Measurements from ENCODE around the gene YIPF1.
"Not testable (repeated sequence)": the region's sequence is repeated elsewhere in the genome, so short reads cannot be mapped to it uniquely, and the experiment has no call there.

The YIPF1 gene

DNA sequence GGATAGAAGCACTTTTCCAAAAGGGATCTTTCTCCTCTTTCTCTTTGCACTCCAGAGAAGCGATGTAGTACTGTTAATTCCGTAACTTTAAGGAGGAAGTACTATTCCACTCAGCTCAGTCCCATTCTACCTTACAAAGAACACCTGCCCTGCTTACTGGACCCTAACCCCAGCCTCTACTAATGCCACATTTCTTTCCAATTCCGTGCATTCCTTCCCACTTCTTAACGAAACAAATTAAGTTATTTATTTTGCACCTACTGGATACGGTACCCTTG is 52.0 kb downstream of the YIPF1 start:
- DNase-seq: no peak

DNA sequence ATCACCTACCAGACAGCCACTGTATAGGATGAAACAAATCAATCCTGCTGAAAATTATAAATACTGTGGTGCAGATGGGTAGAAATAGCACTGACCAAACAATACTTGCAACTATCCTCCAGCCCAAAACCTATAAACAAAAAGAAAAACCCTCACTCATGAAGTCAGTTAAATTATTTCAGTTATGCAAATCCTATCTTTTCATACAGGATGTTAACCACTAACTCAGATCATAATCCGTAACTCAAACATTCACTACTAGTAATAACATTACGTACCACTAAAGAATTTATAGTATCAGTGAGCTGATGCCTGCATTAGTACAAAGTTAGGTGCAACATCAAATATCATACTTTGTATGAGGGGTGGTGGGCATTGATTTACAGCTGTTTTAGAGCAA is 54.1 kb downstream of the YIPF1 start:
- DNase-seq: no peak

DNA sequence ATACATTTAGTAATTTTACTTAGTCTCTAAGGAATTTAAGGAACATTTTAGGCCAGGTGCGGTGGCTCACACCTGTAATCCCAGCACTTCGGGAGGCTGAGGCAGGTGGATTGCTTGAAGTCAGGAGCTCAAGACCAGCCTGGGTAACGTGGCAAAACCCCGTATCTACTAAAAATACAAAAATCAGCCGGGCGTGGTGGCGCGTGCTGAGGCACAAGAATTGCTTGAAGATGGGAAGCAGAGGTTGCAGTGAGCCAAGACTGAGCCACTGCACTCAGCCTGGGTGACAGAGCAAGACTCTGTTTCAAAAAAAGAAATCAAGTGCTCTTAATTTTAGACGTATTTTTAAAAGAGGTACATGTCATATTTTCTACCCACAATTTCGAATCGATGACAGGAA is 54.8 kb downstream of the YIPF1 start:
- DNase-seq: no peak

DNA sequence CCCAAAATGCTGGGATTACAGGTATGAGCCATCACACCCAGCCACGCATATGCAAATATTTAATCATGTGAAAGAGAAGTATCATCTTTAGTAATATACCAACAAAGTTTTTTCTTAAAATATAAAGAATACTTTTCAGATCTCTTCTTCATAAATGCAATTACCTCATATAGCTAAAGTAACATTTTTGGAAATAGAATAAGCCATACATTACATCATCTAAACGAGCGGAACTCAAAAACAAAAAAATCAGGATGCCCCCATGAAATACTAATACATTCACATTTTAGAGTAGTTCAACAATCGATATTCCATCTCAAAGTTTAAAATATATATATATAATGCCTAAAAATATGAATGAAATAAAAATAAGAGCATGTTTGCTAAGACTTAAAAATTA is 56.2 kb downstream of the YIPF1 start:
- DNase-seq: no peak

DNA sequence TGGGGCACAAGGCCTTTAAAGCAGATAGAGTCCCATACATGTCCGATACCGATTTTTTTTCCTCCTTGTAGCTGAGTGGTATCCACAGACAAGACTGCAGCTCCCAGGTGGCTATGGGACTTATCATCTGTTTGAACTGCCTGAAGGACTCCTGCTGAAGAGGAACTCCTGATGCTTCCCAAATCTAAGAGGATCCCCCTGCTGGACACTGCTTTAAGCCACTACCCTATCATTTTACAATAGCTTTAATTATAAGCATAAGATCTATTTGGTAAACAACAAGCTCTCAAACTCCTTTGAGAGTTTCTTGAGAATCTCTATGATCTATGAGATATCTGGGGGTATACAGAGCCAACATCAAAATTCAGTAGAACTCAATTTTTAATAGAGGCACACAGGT is 63.2 kb downstream of the YIPF1 start:
- DNase-seq: no peak

DNA sequence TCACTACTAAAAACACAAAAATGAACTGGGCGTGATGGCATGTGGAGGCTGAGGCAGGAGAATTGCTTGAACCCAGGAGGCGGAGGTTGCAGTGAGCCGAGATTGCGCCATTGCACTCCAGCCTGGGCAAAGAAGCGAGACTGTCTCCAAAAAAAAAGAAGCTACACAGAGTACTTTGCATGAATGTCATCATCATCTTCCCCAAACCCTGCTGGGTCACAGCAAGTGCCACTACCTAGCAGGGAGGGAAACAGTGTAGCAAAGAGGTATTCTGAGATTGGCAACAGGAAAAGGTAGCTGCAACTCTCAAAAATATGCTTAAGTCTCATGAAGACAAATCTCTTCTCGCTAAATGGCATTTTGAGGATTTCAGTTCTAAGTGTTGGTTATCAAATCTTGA is 64.3 kb downstream of the YIPF1 start:
- DNase-seq: no peak

DNA sequence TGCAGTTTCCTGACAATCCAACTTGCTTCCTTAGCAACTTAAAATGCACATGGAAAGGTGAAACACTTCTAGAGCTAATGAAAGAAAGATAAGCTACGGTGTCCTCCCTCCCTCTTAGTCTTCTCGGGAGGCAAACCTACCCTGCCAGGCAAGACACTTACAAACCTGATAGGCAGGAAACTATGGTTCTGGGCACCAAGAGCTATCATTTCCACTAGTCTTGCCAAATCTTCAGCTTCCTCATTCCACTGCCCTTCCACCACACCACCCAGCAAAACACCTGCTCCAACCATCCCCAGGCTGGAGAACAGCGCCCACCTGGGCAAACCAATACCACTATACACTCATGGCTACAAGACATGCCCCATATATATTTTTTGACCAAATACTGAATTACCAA is 66.7 kb downstream of the YIPF1 start:
- DNase-seq: no peak

DNA sequence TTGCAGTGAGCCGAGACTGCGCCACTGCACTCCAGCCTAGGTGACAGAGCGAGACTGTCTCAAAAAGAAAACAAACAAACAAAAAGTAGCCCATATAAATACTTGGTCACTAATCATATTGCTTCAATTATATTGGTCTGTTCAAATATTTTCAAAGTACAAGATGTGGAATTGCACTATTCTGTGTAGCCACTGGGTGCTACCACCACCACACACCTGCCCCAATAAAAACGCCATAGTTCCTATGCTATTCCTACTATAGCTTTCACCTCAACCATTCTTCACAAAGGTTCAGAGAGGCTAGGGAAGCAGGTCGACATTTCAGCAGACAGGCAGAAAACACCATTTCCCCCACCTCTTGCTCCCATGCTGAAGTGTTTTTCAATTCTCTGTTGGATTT is 68.2 kb downstream of the YIPF1 start:
- no peak for DNase-seq

DNA sequence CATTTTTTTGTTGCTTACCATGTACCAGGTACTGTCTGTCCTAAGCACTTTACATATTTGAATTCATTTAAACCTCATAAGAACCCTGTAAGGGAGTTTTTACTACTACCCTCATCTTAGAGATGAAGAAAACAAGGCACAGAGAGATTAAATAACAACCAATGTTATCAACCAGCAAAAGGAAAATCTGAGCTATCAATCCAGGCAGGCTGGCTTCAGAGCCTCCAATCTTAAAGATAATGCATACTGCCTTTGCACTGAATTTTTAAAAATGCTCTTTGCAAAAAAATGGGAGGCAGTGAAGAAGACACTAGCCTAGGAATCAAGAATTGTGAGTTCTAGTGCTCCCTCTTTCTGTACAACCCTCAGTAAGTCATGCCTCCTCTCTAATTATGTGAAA is 70.2 kb downstream of the YIPF1 start:
- DNase-seq: no peak

DNA sequence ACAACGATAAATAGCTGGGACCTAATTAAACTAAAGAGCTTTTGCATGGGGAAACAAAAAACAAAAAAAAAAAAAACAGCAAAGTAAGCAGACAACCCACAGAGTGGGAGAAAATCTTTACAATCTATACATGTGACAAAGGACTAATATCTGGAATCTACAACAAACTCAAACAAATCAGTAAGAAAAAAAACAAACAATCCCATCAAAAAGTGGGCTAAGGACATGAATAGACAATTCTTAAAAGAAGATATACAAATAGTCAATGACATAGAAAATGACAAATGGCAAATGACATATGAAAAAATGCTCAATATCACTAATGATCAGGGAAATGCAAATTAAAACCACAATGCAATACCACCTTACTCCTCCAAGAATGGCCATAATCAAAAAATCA is 73.0 kb downstream of the YIPF1 start:
- DNase-seq: not testable (repeated sequence)

DNA sequence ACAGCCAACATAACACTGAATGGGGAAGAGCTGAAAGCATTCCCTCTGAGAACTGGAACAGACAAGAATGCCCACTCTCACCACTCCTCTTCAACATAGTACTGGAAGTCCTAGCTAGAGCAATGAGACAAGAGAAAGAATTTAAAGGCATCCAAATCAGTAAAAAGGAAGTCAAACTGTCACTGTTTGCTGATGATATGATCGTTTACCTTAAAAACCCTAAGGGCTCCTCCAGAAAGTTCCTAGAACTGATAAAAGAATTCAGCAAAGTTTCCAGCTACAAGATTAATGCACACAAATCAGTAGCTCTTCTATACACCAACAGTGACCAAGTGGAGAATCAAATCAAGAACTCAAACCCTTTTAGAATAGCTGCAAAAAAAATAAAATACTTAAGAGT is 74.1 kb downstream of the YIPF1 start:
- not testable (repeated sequence) for DNase-seq

DNA sequence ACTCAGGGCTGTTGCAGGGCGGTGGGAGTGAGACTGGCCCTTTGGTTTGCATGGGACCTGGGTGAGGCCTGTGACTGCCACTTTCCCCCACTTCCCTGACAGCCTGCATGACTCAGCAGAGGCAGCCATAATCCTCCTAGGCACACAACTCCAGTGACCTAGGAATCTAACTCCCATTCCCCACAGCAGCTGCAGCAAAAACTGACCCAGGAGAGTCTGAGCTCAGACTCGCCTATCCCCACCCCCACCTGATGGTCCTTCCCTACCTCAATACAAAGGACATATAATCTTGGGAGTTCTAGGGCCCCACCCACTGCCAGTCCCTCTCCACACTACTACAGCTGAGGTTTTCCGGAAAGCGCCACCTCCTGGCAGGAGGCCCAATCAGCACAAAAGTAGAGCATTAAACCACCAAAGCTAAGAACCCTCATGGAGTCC is 78.2 kb downstream of the YIPF1 start:
- DNase-seq: no peak

DNA sequence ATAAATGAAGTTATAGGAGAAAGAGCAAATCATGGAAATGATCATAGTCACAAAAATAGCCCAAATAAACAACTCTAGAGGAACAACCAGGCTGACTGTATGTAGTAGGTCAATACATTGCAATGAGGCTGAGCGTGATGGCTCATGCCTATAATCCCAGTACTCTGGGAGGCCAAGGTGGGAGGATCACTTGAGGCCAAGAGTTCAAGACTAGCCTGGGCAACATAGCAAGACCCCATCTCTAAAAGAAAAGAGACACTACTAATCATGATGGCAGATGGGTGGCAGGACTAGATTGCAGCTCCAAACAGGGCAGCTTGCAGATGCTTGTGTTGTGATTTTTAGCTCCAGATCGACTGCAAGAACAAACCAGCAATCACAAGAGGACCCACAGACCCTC is 79.1 kb downstream of the YIPF1 start:
- DNase-seq: no peak

DNA sequence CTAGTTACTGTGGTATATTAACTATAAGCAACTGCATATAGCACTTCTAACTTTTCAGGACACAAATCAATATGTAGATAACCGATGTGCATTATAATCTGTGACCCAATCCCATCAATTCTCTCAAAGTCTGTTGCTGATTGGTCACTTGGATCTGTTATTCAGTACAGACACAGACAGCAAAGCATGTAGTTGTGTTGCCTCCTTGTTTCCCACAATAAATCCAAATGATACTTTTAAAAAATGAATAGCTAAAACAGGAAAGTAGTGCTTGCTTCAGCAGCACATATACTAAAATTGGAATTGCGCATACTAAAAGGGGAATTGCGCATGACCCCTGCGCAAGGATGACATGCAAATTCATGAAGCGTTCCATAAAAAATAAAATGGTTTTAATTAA is 79.6 kb downstream of the YIPF1 start:
- DNase-seq: no peak

DNA sequence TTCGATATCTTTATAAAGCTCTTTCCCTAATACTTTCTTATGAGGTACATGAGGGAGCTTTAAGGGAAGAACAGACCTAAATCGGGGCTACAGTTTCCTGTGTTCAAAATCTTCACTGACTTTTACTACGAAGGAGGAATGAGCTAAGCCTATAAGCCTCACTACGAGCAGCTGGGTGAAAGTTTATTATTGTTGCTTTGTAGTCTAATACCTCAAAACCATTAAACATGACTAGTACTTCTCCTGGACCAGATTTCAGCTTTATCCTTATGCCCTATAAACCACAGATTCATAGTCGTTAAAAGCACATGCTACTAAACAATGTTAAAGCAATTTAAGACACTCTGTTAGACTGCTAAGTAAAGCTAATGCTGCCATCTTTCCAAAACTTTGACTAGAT is 81.7 kb downstream of the YIPF1 start:
- DNase-seq: no peak

DNA sequence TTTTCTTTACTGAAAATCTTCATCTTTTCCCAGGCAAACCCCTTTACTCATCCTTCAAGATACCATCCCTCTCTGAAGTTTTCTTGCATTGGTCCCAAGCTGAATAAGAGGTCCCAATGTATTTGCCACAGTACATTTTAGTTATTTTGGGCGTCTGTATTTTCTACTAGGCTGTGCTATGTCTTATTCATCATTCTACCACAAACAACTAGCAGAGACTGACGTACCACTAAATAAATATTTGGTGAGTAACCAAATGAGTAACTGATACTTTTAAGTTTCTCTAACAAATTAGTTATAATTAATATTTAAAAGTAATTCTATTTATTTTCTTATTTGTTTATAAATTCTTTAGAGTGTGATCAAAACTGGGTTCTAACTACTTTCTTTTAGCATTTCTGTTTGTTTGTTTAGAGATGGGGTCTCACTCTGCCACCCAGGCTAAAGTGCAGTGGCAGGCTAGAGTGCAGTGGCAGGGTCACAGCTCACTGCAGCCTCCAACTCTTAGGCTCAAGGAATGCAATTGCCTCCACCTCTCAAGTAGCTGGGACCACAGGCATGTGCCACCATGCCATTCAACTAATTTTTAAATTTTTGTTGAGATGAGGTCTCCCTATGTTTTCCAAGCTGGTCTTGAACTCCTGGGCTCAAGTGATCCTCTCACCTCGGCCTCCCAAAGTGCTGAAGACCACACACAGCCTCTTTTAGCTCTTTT is 84.6 kb downstream of the YIPF1 start:
- DNase-seq: no peak

DNA sequence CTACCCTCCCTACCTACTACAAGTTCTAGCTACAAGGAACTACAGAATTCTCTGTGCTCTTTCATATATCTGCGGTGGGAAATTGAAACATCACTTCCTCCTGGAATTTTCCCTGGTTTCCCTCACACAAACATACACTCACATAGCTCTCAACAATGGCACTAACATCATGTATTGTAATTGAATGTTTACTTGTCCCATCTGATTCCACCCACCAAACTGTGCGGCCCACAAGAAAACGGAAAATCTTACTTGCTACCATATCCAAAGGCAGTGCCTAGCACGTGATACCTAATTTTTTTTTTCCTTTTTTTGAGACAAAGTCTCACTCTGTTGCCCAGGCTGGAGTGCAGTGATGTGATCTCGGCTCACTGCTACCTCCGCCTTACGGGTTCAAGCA is 85.4 kb downstream of the YIPF1 start:
- DNase-seq: no peak

All from NCI-H1694 (cell line).